ENCODE measurements around the gene LY6G5B. TPM values are rescaled to one million over a fixed set of nuclear protein-coding genes. Genes with fewer than 3 reads are reported as not detected.
A peak's percentile ranks its signal among the peaks of the same experiment; 100 is the strongest.

Gene LY6G5B
- total and polyA plus RNA-seq, 2 donors from 2014 or later, result 2.5 to 15.1 TPM

GRCh38 chr6:31643818-31644454 is 25.8 kb upstream of the LY6G5B start:
- FAIRE-seq, result no peak

GRCh38 chr6:31645325-31645724 is 24.5 kb upstream of the LY6G5B start:
- no peaks in the 10 kb centered on the region for H3K9me3 ChIP-seq (ENCODE audit: control insufficient read depth in 2 of 3, insufficient read depth in 1 of 3, low read length in 3 of 3)
- H3K9ac ChIP-seq (ENCODE audit: low read length in 3 of 3), result no peak overlapping the region
- no peaks in the 10 kb centered on the region for H3K27me3 ChIP-seq (ENCODE audit: control insufficient read depth, insufficient read depth, low read length)
- intact Hi-C loops (cut with DNase I), result no loop called here
- H3K4me3 ChIP-seq (ENCODE audit: low read length in 3 of 3), result no peak overlapping the region
- TF ChIP-seq CTCF (IDR thresholded peaks at IDR 0.05; ENCODE audit: borderline replicate concordance, extremely low read depth, insufficient read depth), result no peak
- H3K4me1 ChIP-seq (ENCODE audit: control insufficient read depth in 2 of 3, insufficient read depth in 2 of 3, low read depth in 1 of 3, low read length in 3 of 3), result no peaks in the 10 kb centered on the region
- H3K36me3 ChIP-seq (ENCODE audit: control insufficient read depth in 2 of 3, insufficient read depth in 3 of 3, low read length in 3 of 3), result peaks cover 14 to 79% (median 59%) of the 10 kb centered on the region in 3 donors
- DNase-seq (no peak), FAIRE-seq (no peak)
- no peak overlapping the region for H3K27ac ChIP-seq (ENCODE audit: low read depth in 2 of 2, low read length in 2 of 2)

More at GRCh38 chr6:31643818-31644454, 25.8 kb upstream of the LY6G5B start:
- intact Hi-C loops (cut with DNase I), result no loop called here
- Histone ChIP-seq H3K9ac (ENCODE audit: low read length in 3 of 3) (no peak overlapping the region), H3K27ac (ENCODE audit: low read depth in 2 of 2, low read length in 2 of 2) (no peak overlapping the region), H3K27me3 (ENCODE audit: control insufficient read depth, insufficient read depth, low read length) (no peaks in the 10 kb centered on the region), H3K36me3 (ENCODE audit: control insufficient read depth in 2 of 3, insufficient read depth in 3 of 3, low read length in 3 of 3) (peaks cover 9 to 86% (median 60%) of the 10 kb centered on the region in 3 donors), H3K9me3 (ENCODE audit: control insufficient read depth in 2 of 3, insufficient read depth in 1 of 3, low read length in 3 of 3) (no peaks in the 10 kb centered on the region), H3K4me1 (ENCODE audit: control insufficient read depth in 2 of 3, insufficient read depth in 2 of 3, low read depth in 1 of 3, low read length in 3 of 3) (no peaks in the 10 kb centered on the region), H3K4me3 (ENCODE audit: low read length in 3 of 3) (no peak overlapping the region)
- no peak for DNase-seq
- no peak for TF ChIP-seq CTCF (IDR thresholded peaks at IDR 0.05; ENCODE audit: borderline replicate concordance, extremely low read depth, insufficient read depth)

- Histone ChIP-seq H3K4me1 (ENCODE audit: control insufficient read depth in 2 of 3, insufficient read depth in 2 of 3, low read depth in 1 of 3, low read length in 3 of 3) (peaks cover 0 to 24% (median 17%) of the 10 kb centered on the region in 3 donors), H3K27me3 (ENCODE audit: control insufficient read depth, insufficient read depth, low read length) (no peaks in the 10 kb centered on the region), H3K36me3 (ENCODE audit: control insufficient read depth in 2 of 3, insufficient read depth in 3 of 3, low read length in 3 of 3) (peaks cover 10 to 27% (median 22%) of the 10 kb centered on the region in 3 donors), H3K27ac (ENCODE audit: low read depth in 2 of 2, low read length in 2 of 2) (peak overlapping the region; percentile 98 to 100), H3K9ac (ENCODE audit: low read length in 3 of 3) (peak overlapping the region; percentile 90 to 98 (median 90)), H3K4me3 (ENCODE audit: low read length in 3 of 3) (peak overlapping the region; percentile 87 to 98 (median 97)), H3K9me3 (ENCODE audit: control insufficient read depth in 2 of 3, insufficient read depth in 1 of 3, low read length in 3 of 3) (no peaks in the 10 kb centered on the region)
- FAIRE-seq (no peak), DNase-seq (peak in 2 of 5 donors; percentile 79 to 90)
- intact Hi-C loops (cut with DNase I), result no loop called here
- no peak for TF ChIP-seq CTCF (IDR thresholded peaks at IDR 0.05; ENCODE audit: borderline replicate concordance, extremely low read depth, insufficient read depth)
These were observed 18.1 kb upstream of the LY6G5B start for GRCh38 chr6:31651602-31652191.
